NCI-H2227 treated with DMSO at 0.1 percent for 48 hours (cell line): ENCODE measurements around the gene PPP4R3A.
"Not testable (repeated sequence)": the region's sequence is repeated elsewhere in the genome, so short reads cannot be mapped to it uniquely, and the experiment has no call there.

Source experiments
- DNase-seq: peaks from one replicate; lab custom pipeline; 2025; lab: John Stamatoyannopoulos, UW

Gene PPP4R3A

GRCh38 chr14:91438845-91439244, 71.3 kb downstream of the PPP4R3A start:
- DNase-seq, result no peak

DNA sequence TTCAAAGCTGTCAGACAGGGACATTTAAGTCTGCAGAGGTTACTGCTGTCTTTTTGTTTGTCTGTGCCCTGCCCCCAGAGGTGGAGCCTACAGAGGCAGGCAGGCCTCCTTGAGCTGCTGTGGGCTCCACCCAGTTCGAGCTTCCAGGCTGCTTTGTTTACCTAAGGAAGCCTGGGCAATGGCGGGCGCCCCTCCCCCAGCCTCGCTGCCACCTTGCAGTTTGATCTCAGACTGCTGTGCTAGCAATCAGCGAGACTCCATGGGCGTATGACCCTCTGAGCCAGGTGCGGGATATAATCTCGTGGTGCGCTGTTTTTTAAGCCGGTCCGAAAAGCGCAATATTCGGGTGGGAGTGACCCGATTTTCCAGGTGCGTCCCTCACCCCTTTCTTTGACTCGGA, 73.8 kb downstream of the PPP4R3A start:
- DNase-seq, result not testable (repeated sequence)

DNA sequence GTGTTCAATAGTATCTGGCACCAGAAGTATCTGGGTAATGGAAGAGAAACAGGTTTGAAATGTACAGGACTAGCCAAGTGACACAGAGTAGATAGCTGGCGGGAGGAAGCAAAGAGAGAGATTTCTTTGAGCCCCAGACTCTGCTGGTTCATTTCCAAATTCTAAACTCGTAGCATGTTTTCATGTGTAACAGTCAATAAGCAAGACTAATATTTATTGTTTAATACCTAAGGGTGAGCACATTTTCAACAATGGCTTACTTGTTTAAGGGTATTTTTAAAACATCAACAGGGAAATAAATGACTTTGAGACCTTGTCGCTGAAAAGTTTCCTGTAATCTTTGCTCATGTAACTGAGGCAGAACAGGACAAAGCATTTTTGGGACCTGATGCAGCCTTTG, 80.7 kb downstream of the PPP4R3A start:
- DNase-seq, result no peak

DNA sequence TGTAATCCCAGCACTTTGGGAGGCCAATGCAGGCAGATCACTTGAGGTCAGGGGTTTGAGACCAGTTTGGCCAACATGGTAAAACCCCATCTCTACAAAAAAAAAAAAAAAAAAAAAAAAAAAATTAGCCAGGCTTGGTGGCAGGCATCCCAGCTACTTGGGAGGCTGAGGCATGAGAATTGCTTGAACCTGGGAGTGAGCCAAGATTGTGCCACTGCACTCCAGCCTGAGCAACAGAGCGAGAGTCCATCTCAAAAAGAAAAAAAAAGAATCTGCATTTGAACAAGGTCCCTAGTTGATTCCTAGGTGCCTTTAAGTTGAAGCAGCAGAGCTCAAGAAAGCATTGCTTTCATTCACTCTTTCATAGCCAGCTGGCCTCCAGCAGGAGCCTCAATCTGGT, 81.2 kb downstream of the PPP4R3A start:
- not testable (repeated sequence) for DNase-seq

- not testable (repeated sequence) for DNase-seq
Observed at GRCh38 chr14:91425531-91425944, 84.6 kb downstream of the PPP4R3A start.

DNA sequence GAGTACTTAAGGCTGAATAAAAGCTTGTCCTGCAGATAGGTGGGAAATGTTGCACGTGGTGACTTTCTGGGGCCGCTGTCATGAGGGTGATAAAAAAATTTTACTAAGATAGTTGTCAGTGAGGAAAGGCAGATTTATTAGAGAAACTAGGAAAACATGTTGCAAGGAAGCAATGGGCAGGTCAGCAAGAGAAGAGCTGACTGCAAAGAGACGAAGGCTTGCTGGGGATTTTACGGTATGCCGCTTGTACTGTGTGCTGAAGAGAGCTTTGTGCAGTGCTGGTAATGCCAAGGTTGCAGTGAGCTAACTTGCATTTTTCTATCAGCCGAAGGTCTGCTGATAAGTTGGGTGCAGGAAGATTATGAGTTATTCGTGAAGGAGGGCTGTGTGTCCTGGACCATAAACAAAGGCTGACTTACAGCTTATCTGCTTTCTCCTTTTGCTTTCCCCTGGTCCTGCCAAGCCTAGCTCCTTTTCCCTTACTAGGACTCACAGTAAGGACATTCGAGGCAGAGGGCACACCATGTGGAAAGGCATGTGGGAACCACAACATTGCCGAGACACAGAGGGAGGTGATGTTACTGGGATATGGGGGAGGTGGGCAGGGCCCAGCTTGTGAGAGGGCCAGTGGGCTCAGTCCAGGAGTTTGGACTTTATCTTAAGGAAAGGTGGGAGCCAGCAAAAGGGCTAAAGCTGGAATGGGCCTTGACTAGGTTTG, 85.1 kb downstream of the PPP4R3A start:
- no peak for DNase-seq

- DNase-seq, result no peak
Observed at GRCh38 chr14:91420686-91421085, 89.4 kb downstream of the PPP4R3A start.

GRCh38 chr14:91419451-91419850, 90.7 kb downstream of the PPP4R3A start:
- no peak for DNase-seq

DNA sequence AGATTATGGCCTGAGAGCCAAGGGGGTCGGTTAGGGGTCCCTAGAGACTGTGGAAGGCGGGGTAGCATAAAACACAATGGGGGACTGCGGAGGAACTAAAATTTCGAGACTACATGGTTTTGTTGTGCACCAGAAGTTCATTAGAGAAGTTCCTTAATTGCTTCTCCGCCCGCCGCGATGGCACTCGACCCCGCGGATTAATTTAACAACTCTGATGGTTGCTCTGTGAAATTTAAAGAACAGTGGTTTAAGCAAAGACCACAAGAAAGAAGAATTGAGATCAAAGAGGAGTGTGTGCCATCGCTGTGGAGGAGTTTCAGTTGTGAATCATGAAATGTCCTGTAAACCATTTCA, 91.1 kb downstream of the PPP4R3A start:
- no peak for DNase-seq

GRCh38 chr14:91418387-91419043, 91.6 kb downstream of the PPP4R3A start:
- peak; percentile 18 for DNase-seq

DNA sequence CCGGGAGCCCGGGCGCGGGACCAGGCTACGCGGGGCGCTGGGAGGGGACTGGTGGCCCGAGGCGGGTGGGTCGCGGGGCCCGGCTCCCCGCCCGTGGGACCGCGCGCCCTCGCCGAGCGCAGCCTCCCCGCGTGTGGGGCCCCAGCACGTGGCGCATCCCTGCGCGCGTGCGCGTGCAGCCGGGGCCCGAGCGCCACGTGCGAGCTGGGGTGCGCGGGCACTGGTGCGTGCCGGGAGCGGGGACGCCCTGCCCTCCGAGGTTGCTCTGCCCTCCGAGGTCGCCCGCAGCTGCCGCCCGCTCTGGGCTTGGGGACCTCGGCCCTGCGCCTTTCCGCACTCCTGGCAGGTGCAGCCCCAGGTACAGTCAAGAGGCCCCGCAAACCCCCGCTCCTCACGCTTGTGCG, 92.1 kb downstream of the PPP4R3A start:
- DNase-seq, result peak; percentile 48

DNA sequence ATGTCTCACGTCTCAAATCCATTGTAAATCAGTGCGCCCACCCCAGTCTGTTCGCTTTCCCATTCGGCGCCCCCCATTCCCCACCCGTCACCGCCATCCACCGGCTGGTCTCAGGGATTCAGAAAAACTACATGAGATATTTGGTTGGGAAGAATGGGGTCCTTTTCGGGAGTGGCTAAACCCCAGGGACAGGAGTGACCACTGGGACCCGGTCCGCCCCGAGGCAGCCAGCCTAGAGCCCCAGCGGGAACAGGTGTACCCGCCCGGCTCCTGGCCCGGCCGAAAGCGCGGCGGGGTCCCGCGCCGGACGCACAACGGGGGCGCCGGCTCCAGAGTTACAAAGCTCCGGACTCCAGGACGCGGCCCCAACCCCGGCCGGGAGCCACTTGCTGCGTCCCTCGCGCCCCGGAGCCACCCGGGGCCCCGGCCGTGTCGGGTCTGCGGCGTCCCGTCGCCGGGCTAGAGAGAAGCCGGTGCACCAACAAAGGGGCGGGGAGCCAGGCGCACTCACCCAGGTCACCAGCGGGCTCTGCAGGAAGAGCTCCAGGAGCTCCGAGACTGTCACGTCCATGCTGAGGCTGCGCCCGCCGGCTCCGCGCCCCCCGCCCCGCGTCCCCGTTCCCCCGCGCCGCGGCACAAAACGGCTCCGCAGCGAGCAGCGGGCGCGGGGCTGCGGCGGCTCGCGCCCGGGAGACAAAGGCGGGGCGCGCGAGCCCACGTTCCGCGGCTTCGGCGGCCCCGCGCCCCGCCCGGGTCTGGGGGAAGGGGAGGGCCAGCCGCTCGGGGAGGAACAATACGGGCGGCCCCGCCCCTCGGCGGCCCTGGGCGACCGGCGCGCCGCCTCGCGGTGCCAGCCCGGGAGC, 92.8 kb downstream of the PPP4R3A start, which contains the start of gene CCDC88C:
CCDC88C (minus strand) TSS at position 701 of the 863 bp plus-strand sequence; CDS start at position 571, 130 bp downstream.
- DNase-seq, result peak; percentile 48

GRCh38 chr14:91416744-91417119, 93.4 kb downstream of the PPP4R3A start:
- DNase-seq, result no peak

DNA sequence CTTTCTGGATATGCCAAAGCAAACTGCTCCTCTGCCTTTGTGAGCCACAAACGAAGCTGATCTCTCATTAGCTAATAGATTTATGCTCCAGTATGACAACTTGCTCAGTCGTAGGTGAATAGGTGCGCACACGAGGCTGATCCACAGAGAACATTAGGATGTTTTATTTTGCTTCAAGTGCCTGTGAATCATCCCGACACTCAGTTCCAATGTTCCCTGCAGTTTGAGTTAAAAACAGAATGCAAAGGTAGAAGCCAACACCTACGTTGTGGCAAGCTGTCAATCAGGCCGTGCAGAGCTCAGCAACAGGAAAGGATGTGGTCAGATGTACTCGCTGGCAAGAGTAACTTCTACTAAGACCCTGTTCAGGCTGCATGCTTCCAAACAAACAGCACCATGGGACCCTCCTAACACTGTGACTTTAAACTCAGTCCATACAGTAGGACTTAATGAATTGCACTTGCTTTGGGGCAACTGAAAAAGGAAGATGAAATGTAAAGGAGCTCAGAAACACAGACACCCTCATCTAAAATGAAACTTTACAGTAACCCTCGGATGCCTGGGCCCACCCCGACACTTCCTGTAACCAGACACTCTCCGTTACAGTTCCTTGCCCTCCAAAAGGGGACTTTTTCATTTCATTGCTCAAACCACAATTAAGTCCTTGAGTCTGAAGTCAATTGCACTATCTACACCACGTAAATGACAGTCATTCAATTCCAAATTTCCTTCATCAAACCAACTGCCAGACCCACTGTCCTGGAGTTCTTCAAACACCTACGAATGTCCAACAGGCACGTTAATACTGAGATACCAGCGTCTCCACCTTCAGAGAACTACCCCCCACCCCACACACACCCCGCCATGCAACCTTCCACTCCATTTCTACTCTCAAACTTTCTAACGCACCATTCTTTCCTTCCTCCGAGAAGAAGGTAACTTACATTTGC, 94.0 kb downstream of the PPP4R3A start:
- no peak for DNase-seq

GRCh38 chr14:91414475-91414833, 95.7 kb downstream of the PPP4R3A start:
- DNase-seq, result no peak

GRCh38 chr14:91413547-91414474, 96.3 kb downstream of the PPP4R3A start:
- DNase-seq, result no peak

DNA sequence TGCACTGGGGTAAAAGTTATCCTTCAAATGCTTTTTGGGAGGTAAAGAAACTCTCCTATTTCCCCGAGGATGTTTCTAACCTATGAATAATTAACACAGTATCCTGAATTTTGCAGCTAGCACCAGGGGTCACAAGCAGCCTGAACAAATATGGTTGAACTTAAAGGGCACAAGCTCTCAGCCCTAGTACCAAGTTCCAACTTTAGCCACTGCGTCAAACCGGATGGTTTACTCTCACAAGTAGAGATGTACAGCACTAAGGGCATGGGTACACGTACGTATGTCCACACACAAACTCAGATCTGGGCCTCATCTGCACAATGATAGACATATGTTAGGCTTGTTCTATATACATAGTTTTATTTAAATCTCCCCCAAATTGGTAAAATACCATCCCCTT, 97.2 kb downstream of the PPP4R3A start:
- DNase-seq, result no peak

DNA sequence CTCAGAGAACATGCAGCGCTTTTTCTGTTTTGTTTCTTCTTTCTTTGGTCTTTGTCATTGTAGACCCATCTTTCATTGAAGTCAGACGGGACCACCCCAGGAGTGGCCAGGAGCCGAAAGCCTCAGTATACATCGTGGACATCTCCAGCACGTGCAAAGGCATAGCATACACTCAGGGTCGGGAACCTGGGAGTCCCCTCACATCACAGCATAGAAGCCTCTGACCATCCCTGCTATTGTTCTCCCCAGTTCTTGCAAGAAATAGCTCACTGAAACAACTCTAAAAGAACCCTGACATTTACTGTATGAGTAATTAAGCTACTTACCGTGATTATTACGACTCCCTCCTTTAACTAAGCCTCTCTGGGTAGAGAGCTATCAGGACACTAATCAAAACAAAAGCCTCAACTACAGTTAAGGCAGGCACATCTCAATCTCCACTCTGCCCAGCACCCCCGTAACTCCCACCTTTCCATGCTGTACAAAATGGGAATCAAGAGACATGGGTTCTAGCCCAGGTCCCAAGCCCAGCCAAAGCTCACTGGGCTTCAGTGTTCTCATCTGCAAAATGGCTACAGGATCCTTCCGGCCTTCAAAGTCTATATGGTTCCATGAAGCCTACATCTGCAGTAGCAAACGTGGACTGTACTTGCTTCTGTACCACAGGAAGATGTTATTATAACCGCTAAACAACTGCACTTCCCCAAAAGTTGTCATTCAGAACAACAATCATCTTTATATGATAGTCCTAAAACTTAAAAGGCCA, 99.2 kb downstream of the PPP4R3A start:
- DNase-seq, result no peak

DNA sequence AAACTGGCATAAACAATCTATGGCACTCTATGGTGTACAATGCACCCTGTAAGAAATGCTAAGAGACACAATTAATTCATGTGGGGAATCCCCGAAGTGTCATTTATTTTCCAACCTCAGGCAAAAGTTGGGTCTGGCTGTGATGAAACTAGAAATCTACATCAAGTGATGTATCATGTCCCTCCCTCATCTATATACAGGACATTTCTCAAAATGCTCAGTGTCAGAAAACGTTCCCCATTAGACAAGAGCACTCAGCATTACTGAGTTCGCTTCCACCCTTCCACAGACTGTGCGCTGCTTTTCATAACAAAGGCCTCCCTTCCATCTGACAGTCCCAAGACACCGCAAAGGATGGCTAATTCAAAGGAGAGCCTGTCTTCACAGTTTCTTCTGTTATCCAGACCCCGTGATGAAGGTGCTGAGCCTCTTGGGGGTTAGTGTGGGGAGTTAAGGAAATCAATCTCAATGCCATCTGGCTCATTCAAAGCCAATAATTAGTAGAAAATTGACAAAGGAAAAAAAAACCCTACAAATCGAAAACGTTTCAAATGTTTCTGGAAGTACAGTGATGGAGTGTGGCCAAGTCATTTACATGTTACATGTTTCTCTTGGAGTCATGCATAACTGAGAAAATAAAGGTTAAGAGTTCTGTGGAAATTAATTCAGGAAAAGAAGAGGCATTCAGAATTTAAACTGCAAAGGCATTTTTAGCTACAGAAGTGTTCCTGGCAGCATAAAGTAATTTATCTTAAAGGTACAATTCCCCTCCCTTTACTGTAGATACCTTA, 100.0 kb downstream of the PPP4R3A start:
- DNase-seq, result no peak
